Measurements from ENCODE around the gene HOXC10.

- TF ChIP-seq POLR2A (IDR thresholded peaks at IDR 0.05): no peak
- TF ChIP-seq EP300 (IDR thresholded peaks at IDR 0.05; ENCODE audit: low read depth): no peak
- no peak for TF ChIP-seq CTCF (IDR thresholded peaks at IDR 0.05)
- no peak for TF ChIP-seq POLR2AphosphoS5 (IDR thresholded peaks at IDR 0.05)
Observed at GRCh38 chr12:53944907-53945847, 39.8 kb upstream of the HOXC10 start.

Data from transverse colon (tissue), 4 donors.